ENCODE data around the gene CEP97.

GRCh38 chr3:101729586-101729985 lies 5.2 kb downstream of the CEP97 start:
- TF ChIP-seq CTCF (IDR thresholded peaks at IDR 0.05; ENCODE audit: low read depth, low read length): no peak
- no peak for TF ChIP-seq EZH2phosphoT487 (IDR thresholded peaks at IDR 0.05; ENCODE audit: low read depth)

Data from OCI-LY3 (cell line).